ENCODE measurements around the gene EAF2. TPM values are rescaled to one million over a fixed set of nuclear protein-coding genes. Genes with fewer than 3 reads are reported as not detected.
"Not testable (repeated sequence)": the region's sequence is repeated elsewhere in the genome, so short reads cannot be mapped to it uniquely, and the experiment has no call there.

EAF2 gene
- 14.1 TPM for total RNA-seq

DNA sequence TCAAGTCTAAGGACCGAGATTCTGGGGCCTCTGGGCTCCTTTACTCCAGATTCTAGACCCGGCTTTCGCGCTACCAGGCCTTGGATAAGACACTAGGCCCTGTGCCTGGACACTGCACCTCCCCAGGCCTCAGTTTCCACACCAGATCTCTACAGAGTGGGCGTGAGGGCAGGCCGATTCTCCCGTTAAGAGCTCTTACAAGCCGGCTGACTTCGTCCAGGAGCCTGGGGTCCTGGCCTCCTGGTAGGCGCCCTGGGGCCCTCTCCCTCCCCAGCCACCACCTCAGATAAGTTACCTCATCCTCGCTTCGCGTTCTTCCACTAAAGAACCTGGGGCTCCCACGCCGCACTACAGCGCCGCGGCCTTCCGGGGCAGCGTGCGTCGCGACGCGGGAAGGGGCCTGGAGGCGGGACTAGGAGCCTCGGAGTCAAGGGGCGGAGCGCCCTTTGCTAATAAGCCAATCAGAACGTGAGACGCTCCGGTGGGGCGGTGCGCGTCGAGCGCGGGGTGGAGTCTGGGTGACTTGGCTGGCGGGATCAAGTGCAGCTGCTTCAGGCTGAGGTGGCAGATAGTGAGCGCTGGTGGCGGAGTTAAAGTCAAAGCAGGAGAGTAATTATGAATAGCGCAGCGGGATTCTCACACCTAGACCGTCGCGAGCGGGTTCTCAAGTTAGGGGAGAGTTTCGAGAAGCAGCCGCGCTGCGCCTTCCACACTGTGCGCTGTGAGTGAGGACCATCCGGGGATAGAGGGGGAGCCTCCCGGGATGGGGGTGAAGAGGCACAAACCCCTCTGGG is at the start of gene EAF2, which contains the start of gene IQCB1:
EAF2 (plus strand) TSS at position 539 of the 794 bp plus-strand sequence; CDS start at position 616, 77 bp downstream.
IQCB1 (minus strand) TSS at position 390 of the 794 bp plus-strand sequence. CDS start 6,100 bp downstream, outside the sequence.
- peak; percentile 98 for DNase-seq

DNA sequence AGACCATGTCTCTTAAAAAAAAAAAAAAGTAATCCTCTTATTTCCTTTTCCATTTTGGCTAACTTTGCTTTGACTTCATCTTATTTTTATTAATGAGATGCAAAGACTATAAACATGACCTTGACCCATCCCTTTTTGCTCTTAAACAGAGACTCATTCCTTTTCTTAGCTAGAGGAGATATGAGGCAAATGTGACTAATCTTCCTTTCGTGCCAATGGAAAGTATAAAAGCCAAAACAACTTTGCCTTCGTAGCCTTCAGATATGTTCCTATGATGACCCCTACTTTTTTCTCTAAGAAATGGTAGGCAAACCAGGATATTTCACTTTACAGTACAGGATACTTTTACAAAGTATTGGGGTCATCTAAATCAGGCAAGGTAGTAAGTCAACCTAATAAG is 48.5 kb upstream of the EAF2 start:
- DNase-seq, result no peak

DNA sequence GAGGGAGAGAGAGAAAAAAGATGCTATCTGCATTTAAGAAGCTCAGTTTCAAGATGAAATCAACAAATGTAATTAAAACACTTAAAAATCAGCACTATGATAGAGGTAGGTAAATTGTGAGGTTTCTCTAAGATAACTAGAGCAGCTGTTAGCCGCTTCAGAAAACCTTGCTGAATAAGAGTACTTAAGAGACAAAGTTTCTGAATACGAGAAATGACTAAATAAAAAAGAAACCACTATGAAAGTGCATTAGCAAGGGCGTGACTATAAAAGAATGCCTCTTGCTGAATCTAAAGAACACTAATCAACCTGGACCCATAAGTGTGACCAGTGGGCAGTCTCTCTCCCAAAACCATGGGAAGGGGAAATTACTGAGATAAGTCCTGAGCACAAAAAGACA is 41.9 kb upstream of the EAF2 start:
- no peak for DNase-seq

DNA sequence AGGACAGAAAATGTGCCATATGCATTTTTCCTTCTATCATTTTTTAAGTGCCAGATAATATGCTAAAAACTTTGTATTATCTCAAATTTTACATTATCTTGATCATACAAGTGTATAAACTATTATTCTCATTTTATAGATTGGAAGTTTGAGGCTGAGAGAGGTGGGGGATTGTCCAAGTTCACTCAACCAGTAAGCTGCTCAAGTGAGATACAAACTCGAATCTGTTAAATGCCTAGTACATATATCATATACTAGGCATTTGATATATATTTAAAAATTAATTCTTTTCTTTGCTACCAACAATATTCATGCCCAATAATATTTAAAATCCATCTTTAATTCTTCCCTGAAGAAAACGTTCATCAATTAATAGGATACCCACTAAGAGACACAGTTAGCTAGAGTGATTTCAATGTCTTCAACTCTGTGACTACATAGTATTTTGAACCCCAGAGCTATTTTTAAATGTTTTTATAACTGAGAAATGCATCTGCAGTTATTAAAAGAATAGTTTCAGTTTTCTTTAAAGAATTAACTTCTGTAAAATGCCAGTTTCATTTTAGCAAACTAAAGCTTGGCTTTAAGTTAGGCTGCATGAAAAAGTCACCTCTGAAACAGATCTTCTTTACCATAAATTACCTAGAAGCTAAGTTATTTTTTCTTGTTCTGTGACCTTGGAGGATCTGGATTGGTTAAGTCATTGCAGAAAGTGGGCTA is 40.6 kb upstream of the EAF2 start:
- DNase-seq, result no peak

DNA sequence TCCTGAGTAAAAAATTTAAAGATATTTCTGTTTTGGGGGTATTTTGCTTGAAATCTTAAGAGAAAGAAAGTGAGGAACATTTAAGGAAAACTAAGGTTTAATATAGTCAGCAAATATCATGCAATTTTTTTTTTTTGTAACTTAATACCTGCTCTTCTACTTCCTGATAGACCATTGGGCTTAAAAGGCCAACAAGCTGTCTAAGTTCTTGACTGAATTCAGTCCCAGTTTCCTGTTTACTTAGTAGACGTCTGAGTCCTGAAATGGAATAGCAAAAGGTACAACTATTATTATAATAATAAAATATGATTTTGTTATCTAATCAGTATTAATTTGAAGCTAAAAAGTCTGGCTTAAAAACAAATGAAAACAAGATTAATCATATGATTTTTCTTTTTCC is 38.0 kb upstream of the EAF2 start:
- no peak for DNase-seq

DNA sequence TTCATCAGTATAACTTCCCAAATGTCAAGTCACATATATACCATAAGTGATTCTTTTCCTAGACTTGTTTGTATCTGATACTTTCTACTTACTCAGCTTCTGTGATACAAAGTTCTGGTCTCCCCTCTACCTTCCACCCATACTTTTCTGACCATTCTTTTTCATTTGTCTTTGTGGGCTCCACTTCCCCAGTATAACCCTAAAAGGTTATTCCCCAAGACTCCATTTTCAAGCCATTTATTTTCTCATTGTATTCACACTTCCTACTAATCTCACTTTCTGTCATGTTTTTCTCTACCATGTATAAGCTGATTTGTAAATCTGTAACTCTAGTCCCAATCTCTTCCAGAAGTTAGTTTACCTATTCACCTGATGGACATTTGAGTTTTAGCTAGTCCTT is 34.1 kb upstream of the EAF2 start:
- DNase-seq, result no peak

DNA sequence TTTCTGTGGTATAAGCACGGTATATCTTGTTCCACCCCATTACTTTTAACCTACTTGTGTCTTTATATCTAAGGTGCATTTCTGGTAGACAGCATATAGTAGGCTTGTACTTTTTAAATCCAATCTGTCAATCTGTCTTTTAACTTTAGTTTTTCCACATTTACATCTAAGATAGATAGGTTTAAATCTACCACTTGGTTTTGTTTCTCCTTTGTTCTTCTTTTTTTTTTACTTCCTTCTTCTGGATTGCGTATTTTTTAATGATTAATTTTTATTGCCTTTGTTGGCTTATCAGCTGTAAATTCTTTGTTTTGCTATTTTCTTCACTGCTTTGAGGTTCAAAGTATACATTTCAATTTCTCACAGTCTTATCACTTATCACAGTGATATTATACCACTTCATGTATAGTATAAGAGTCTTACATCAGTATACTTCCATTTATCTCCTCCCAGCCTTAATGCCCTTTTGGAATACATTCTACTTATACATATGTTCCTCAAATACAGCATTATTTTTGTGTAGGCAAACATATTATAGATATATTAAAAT is 31.2 kb upstream of the EAF2 start:
- DNase-seq, result no peak

DNA sequence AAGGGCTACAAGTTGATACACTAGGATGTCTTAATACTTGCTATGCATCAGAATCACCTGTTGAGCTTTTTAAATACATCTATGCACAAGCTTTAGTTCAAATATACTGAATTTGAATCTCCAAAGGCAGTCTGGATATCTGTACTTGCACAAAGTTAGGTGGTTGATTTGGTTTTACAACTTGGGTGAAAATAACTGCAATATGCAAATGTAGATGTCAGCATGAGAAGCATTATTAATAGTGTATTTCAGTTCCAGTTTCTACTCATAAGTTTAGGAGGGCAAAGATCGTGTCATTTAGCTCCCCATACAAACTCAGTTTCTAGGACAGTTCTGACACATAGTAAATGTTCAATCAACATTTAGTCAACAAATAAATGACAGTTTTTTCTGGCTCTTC is 25.8 kb upstream of the EAF2 start:
- DNase-seq, result no peak

DNA sequence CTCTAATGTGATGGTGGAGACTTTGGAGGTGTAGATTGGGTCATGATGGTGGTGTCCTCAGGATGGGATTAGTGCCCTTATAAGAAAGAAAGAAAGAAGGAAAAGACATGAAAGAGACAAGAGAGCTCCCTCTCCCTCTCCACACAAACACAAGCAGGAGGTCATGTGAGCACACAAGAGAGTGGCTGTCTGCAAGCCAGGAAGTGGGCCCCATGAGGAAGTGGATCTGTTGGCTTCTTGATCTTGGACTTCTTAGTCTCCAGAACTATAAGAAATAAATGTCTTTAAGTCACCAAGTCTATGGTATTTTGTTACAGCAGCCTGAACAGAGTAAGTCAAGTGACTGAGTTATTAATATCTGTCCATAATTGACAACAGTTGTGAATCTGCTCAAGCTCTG is 17.3 kb upstream of the EAF2 start:
- DNase-seq, result no peak

DNA sequence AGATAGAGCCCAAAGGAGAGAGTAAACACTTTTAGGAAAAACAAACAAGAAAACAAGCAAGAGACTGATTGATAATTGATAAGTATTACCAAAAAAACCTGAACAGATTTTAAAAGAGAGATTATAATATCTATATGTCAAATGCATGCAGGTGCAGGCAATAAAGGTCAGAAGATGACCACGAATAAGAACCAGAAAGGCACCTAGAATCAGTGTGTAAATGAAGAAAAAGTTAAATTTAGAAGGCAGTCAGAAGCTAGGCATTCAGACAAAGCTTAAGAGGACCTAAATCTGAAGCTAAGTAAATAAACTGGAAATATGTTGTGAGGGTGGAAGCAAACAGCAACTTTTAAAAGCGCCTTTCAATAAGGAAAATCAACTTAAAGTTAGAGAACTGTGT is 16.4 kb upstream of the EAF2 start:
- DNase-seq, result no peak

DNA sequence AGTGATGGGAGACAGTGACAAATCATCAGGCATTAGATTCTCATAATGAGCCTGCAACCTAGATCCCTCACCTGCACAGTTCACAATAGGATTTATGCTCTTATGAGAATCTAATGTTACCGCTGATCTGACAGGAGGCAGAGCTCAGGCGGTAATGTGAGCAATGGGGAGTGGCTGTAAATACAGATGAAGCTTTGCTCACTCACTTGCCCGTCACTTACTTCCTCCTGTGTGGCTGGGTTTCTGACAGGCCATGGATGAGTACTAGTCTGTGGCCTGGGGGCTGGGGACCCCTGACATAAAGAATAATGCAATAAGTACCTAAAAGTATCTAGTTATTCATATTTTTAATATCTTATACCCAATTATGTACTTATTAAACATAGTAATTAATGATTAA is 15.8 kb upstream of the EAF2 start:
- no peak for DNase-seq

DNA sequence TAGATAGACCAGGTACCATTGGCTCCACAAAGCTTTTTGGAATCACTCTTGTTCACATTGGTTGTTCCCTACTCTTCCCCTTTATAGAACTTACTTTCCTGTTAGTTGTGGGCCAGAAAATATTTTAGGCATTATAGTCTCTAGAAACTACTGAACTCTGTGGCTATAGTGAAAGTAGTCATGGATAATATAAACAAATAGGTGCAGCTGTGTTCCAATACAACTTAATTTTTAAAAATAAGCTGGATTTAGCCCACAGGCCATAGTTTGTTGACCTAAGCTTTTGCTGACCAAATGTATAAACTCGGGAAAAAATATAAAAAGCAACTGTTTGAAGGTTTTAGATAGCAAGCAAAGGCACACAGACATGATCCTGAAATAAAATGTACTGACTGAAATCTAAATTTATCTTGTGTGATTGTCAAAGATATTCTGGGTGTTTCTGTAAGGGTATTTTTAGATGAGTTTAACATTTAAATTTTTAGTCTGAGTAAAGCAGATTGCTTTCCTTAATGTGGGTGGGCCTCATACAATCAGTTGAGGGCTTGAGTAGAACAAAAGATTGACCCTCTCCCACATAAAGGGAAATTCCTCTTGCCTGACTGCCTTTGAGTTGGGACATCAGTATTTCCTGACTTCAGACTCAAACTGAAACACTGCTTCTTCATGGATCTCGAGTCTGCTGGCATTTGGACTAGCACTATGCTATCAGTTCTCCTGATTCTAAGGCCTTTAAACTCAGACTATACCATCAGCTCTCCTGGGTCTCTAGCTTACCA is 13.4 kb upstream of the EAF2 start:
- no peak for DNase-seq

DNA sequence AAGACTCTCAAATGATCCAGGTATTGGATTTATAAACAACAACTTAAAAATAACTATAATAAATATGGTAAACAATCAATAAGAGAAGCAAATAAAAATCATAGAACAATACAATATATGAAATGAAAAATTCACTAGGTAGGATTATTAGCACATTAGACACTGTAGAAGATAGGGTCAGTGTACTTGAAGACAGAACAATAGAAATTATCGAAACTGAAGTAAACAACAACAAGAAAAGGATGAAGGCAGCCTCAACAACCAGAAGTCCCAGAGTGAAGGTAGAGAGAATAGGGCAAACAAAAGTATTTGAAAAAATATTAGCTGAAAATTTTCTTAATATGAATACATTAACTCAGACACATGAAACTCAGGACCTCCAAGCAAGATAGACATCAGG is 12.0 kb upstream of the EAF2 start:
- no peak for DNase-seq

DNA sequence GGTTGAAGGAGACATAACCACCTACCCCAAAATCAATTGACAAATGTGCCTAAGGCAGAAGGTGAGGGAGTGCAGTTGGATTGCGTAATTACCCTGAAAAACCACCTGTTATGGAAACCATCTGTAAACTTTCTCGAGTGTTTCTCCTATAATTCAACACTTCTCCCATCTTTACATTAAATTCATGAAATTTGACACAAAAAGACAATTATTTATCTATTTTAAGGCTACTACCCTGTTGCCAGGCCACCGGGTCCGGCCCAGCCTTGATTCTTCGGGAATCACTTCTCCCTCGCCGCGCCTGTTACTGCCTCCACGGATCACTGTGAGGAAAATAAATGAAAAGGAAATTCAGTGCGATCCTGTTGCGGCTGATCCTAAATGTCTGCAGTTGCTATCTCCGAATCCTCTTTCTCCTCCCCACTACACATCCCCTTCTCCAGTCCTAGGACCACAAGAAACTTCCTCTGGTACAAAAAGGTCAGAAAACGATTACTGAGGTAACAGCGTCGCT is 795 bp upstream of the EAF2 start:
- peak; percentile 44 for DNase-seq

DNA sequence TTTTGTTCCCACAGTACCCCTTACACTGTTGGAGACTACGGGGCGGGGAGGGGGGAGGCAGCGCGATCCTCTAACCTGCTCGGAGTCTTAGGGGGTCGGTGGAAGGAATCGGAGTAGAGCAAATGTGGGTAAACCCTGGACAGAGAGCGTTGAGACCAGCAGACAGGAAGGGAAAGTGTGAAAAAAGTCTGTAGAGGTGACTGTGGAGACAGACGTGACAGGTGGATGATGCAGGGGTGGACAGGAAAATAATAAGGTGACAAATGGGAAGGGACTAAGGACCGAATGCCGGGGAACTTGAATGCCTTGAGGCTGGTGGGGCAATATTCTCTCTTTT is 424 bp downstream of the EAF2 start:
- no peak for DNase-seq

DNA sequence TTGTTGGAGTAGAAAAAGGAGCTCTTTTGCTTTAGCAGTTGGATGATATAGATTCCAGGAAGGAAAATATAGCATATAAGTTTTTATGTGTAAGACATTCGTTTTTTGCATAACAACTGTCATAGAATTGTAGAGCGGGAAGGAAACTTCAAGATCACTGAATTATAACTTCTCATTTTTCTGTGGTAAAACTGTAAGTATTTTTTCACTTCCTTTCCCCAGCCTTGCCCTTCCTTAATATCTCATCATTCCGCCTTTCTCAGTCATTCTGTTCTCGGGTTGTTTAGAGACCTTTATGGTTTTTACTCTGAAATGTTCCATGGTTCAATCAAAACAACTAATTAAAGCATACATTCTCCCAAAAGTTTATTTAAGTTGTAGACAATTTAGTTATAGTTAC is 1.1 kb downstream of the EAF2 start:
- DNase-seq, result no peak

DNA sequence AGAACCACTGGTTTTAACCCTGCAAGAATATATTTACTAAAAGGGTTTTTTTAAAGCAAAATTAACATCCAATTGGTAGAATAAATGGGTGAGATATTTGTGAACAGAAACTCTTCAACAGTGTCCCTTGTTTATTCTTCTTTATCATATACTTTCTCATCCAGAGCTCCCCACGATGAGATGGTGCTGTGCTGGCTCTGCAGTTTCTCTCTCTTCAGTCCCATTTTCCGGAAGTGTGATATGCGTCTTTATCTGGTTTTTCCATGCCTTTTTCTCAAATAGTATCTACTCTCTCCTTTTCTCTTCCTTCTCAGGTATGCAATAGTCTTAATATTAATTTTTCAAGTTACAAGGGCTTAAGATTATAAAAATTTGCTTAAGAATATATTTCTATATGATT is 1.5 kb downstream of the EAF2 start:
- DNase-seq, result no peak

DNA sequence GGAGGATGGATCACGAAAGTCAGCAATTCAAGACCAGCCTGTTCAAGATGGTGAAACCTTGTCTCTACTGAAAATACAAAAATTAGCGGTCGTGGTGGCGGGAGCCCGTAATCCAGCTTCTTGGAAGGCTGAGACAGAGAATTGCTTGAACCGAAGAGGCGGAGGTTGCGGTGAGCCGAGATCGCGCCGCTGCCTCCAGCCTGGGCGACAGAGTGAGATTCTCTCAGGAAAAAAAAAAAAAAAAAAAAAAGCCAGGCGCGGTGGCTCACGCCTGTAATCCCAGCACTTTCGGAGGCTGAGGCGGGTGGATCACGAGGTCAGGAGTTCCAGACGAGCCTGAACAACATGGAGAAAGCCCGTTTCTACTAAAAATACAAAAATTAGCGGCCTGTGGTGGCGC is 5.0 kb downstream of the EAF2 start:
- no peak for DNase-seq

DNA sequence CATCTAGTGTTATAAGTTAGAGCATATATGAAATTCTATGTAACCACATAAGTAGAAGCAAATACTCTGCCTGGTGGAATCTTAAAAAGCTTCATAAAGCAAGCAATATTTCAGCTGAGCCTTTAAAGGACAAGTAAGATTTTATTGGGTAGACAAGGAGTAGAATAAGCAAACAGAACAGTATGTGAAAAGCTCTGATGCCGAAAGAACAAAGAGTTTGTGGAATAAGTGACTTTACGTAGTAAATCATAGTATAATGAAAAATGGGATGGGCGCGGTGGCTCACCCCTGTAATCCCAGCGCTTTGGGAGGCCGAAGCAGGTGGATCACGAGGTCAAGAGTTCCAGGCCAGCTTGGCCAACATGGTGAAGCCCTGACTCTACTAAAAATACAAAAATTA is 9.9 kb downstream of the EAF2 start:
- no peak for DNase-seq

DNA sequence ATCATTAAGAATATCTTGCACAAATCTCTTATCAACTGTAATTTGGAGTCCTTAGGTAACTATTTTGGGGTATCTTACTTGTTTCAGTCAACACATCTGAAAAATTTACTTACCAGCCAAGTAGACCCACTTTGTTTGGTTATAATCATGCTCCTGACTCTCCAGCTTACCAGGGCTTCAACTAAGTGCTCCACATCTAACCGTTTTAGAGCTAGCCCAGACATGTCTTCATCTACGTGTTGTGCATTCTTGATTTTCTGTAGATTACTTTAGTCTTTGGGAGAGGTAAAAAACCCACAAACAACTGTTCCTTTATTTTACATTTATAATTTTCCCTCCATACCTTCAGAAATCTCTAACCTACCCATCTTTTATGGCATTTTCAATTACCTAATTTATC is 17.2 kb downstream of the EAF2 start:
- no peak for DNase-seq

DNA sequence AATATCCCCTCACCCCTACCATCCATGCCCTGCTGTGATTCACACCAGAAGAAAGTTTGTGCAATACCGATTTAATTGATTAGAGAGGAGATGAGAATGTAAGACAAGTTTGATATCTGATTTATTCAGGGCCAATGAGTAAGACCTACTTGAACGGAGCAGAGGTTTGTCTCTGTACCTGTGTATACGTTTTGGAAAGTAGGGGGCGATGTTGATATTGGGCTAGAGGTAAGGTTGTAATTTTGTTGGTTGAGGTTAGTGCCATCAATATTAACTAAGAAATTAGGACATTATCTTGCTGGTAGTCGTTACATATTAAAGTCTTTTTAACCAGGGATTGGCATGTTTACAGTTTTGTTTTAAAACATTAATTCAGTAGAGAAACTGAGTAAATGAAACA is 20.5 kb downstream of the EAF2 start:
- DNase-seq, result peak; percentile 6

DNA sequence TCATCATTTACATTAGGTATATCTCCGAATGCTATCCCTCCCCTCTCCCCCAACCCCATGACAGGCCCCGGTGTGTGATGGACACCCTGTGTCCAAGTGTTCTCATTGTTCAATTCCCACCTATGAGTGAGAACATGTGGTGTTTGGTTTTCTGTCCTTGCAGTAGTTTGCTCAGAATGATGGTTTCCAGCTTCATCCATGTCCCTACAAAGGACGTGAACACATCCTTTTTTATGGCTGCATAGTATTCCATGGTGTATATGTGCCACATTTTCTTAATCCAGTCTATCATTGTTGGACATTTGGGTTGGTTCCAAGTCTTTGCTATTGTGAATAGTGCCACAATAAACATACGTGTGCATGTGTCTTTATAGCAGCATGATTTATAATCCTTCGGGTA is 22.8 kb downstream of the EAF2 start:
- DNase-seq, result not testable (repeated sequence)

DNA sequence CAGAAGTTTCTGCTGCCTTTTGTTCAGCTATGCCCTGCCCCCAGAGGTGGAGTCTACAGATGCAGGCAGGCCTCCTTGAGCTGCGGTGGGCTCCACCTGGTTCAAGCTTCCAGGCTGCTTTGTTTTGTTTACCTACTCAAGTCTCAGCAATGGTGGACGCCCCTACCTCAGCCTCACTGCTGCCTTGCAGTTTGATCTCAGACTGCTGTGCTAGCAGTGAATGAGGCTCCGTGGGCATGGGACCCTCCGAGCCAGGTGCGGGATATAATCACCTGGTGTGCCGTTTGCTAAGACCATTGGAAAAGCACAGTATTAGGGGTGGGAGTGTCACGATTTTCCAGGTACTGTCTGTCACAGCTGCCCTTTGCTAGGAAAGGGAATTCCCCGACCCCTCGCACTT is 28.2 kb downstream of the EAF2 start:
- DNase-seq, result not testable (repeated sequence)

Measured in tongue (tissue), 2 donors.